ENCODE measurements around the gene GARIN5B. TPM values are rescaled to one million over a fixed set of nuclear protein-coding genes. Genes with fewer than 3 reads are reported as not detected.

The GARIN5B gene
- total RNA-seq, 4 donors from 2014 or later = not detected

- Histone ChIP-seq H3K4me1 (no peaks in the 10 kb centered on the region), H3K27ac (no peak overlapping the region), H3K27me3 (no peaks in the 10 kb centered on the region), H3K9me3 (no peaks in the 10 kb centered on the region), H3K4me3 (replicated peaks in 1 of 3) (no peak overlapping the region), H3K36me3 (peaks cover 6 to 9% of the 10 kb centered on the region in 2 donors)
- 84 to 93% methylated on average over 21 to 24 of the region's 41 CpGs for WGBS, 2 donors
- TF ChIP-seq CTCF (IDR thresholded peaks at IDR 0.05) (no peak), POLR2A (IDR thresholded peaks at IDR 0.05) (no peak)
- intact Hi-C loops (cut with DNase I) = no loop called here
- no peak for DNase-seq
Measured at GRCh38 chr19:55346725-55347441, 16.2 kb downstream of the GARIN5B start.

GRCh38 chr19:55345818-55346724 lies 17.0 kb downstream of the GARIN5B start:
- Histone ChIP-seq H3K4me1 (peaks cover 5 to 6% of the 10 kb centered on the region in 2 donors), H3K4me3 (replicated peaks in 1 of 3) (no peak overlapping the region), H3K36me3 (peaks cover 6 to 9% of the 10 kb centered on the region in 2 donors), H3K9me3 (no peaks in the 10 kb centered on the region), H3K27ac (no peak overlapping the region), H3K27me3 (no peaks in the 10 kb centered on the region)
- intact Hi-C loops (cut with DNase I) = no loop called here
- 89 to 92% methylated on average over 29 to 33 of the region's 43 CpGs for WGBS, 2 donors
- no peak for DNase-seq
- no peak for TF ChIP-seq CTCF (IDR thresholded peaks at IDR 0.05)

GRCh38 chr19:55345101-55345817 lies 17.8 kb downstream of the GARIN5B start:
- 91 to 92% methylated on average over 20 to 22 of the region's 22 CpGs for WGBS, 2 donors
- peaks cover 6 to 9% of the 10 kb centered on the region in 2 donors for H3K36me3 ChIP-seq
- H3K9me3 ChIP-seq = no peaks in the 10 kb centered on the region
- DNase-seq = no peak
- no peak overlapping the region for H3K4me3 ChIP-seq (replicated peaks in 1 of 3)
- H3K4me1 ChIP-seq = peaks cover 13 to 14% of the 10 kb centered on the region in 2 donors
- H3K27me3 ChIP-seq = no peaks in the 10 kb centered on the region
- TF ChIP-seq CTCF (IDR thresholded peaks at IDR 0.05) (no peak), POLR2A (IDR thresholded peaks at IDR 0.05) (no peak)
- intact Hi-C loops (cut with DNase I) = no loop called here
- no peak overlapping the region for H3K27ac ChIP-seq

GRCh38 chr19:55344444-55344843 lies 18.6 kb downstream of the GARIN5B start:
- no peaks in the 10 kb centered on the region for H3K9me3 ChIP-seq
- no peak for DNase-seq
- H3K27ac ChIP-seq = no peak overlapping the region
- H3K36me3 ChIP-seq = peaks cover 6 to 9% of the 10 kb centered on the region in 2 donors
- no peaks in the 10 kb centered on the region for H3K27me3 ChIP-seq
- WGBS, 2 donors = 88 to 95% methylated on average over 8 of the region's 9 CpGs
- peaks cover 14 to 16% of the 10 kb centered on the region in 2 donors for H3K4me1 ChIP-seq
- no peak overlapping the region for H3K4me3 ChIP-seq (replicated peaks in 1 of 3)
- TF ChIP-seq CTCF (IDR thresholded peaks at IDR 0.05) (no peak), POLR2A (IDR thresholded peaks at IDR 0.05) (no peak)
- intact Hi-C loops (cut with DNase I) = no loop called here
